DND-41 (cell line): ENCODE results near the gene SPOPL.

Experiments used
- ATAC-seq: fragments of 200-7000 bp; cut with Tn5 transposase; 3 replicates; pipeline ENCODE4 v1.9.1; 2021; ENCODE audit warnings: low read depth; ENCODE audit not compliant: insufficient read depth
- DNase-seq: peaks from one replicate; pipeline ENCODE4 v3.0.0-alpha.2; 2020
- H2AFZ ChIP-seq: 2 replicates; pipeline ENCODE4 v1.6.0; 2012; ENCODE audit warnings: low read depth, low read length
- H3K27ac ChIP-seq: 2 replicates; pipeline ENCODE4 v1.5.1; 2012; ENCODE audit warnings: low read length, inconsistent platforms
- H3K27me3 ChIP-seq: fragments of 200-600 bp; sonication (generic); 2 replicates; pipeline ENCODE4 v1.6.0; 2012; ENCODE audit warnings: low read length, mild to moderate bottlenecking, inconsistent platforms; ENCODE audit not compliant: insufficient read depth, poor library complexity
- H3K36me3 ChIP-seq: 2 replicates; pipeline ENCODE4 v1.5.1; 2012; ENCODE audit warnings: low read length, inconsistent platforms; ENCODE audit not compliant: insufficient read depth
- H3K4me1 ChIP-seq: 2 replicates; pipeline ENCODE4 v1.5.1; 2012; ENCODE audit warnings: mild to moderate bottlenecking, low read length; ENCODE audit not compliant: insufficient read depth
- H3K4me2 ChIP-seq: 2 replicates; pipeline ENCODE4 v1.6.0; 2012; ENCODE audit warnings: mild to moderate bottlenecking, moderate library complexity, low read length, inconsistent platforms; ENCODE audit not compliant: insufficient read depth
- H3K4me3 ChIP-seq, 2 experiments: fragments of 200-600 bp in 1 of 2; shearing (Covaris generic) in 1 of 2; 2 replicates each; pipeline ENCODE4 v1.5.1; 2012 to 2016; ENCODE audit warnings: inconsistent platforms in 2 of 2, low read length in 2 of 2, mild to moderate bottlenecking in 2 of 2, low read depth in 1 of 2, moderate library complexity in 1 of 2
- H3K79me2 ChIP-seq: 2 replicates; pipeline ENCODE4 v1.6.0; 2012; ENCODE audit warnings: low read length, inconsistent platforms; ENCODE audit not compliant: insufficient read depth
- H3K9ac ChIP-seq: 2 replicates; pipeline ENCODE4 v1.6.0; 2012; ENCODE audit warnings: low read depth, mild to moderate bottlenecking, inconsistent platforms, low read length, moderate library complexity
- H3K9me3 ChIP-seq: 2 replicates; pipeline ENCODE4 v1.5.1; 2012; ENCODE audit warnings: low read length, moderate library complexity, mild to moderate bottlenecking, inconsistent platforms; ENCODE audit not compliant: insufficient read depth, severe bottlenecking
- H4K20me1 ChIP-seq: 2 replicates; pipeline ENCODE4 v1.6.0; 2012; ENCODE audit warnings: low read length; ENCODE audit not compliant: insufficient read depth
- CTCF ChIP-seq: IDR thresholded peaks from 2 replicates; pipeline ENCODE4 v1.5.1; 2012; ENCODE audit warnings: borderline replicate concordance, low read length, moderate library complexity, mild to moderate bottlenecking; ENCODE audit not compliant: poor library complexity, severe bottlenecking; ENCODE audit errors: extremely low read depth
- EZH2 ChIP-seq: IDR thresholded peaks from 3 replicates; pipeline ENCODE4 v1.6.1; 2012; ENCODE audit warnings: borderline replicate concordance, low read depth, mild to moderate bottlenecking, moderate library complexity, low read length, inconsistent platforms; ENCODE audit not compliant: severe bottlenecking

SPOPL gene

GRCh38 chr2:138485019-138485418 lies 16.6 kb upstream of the SPOPL start:
- no peak for DNase-seq
- Histone ChIP-seq H3K4me1 (no peaks in the 10 kb centered on the region), H3K79me2 (no peaks in the 10 kb centered on the region), H2AFZ (no peak overlapping the region), H3K36me3 (no peaks in the 10 kb centered on the region), H4K20me1 (no peaks in the 10 kb centered on the region), H3K4me3 (no peak overlapping the region), H3K27me3 (no peaks in the 10 kb centered on the region), H3K9me3 (no peaks in the 10 kb centered on the region), H3K27ac (no peak overlapping the region), H3K4me2 (no peak overlapping the region), H3K9ac (no peak overlapping the region)
- ATAC-seq, result no peak
- TF ChIP-seq CTCF (no peak), EZH2 (no peak)

- H3K79me2 ChIP-seq, result no peaks in the 10 kb centered on the region
- H3K36me3 ChIP-seq, result no peaks in the 10 kb centered on the region
- H4K20me1 ChIP-seq, result no peaks in the 10 kb centered on the region
- no peak overlapping the region for H3K4me2 ChIP-seq
- no peak overlapping the region for H2AFZ ChIP-seq
- no peak for TF ChIP-seq CTCF
- TF ChIP-seq EZH2, result no peak
- no peak overlapping the region for H3K27ac ChIP-seq
- no peaks in the 10 kb centered on the region for H3K4me1 ChIP-seq
- no peak overlapping the region for H3K4me3 ChIP-seq
- H3K9ac ChIP-seq, result no peak overlapping the region
- H3K27me3 ChIP-seq, result no peaks in the 10 kb centered on the region
- ATAC-seq (no peak), DNase-seq (no peak)
- H3K9me3 ChIP-seq, result no peaks in the 10 kb centered on the region
Measured at GRCh38 chr2:138486363-138487198, 15.0 kb upstream of the SPOPL start.

- TF ChIP-seq EZH2 (no peak), CTCF (no peak)
- Histone ChIP-seq H3K9ac (no peak overlapping the region), H3K4me1 (no peaks in the 10 kb centered on the region), H4K20me1 (no peaks in the 10 kb centered on the region), H3K36me3 (no peaks in the 10 kb centered on the region), H2AFZ (no peak overlapping the region), H3K79me2 (no peaks in the 10 kb centered on the region), H3K4me2 (no peak overlapping the region), H3K4me3 (no peak overlapping the region), H3K9me3 (no peaks in the 10 kb centered on the region), H3K27me3 (no peaks in the 10 kb centered on the region), H3K27ac (no peak overlapping the region)
- DNase-seq, result no peak
- no peak for ATAC-seq
Measured at GRCh38 chr2:138490673-138491494, 10.7 kb upstream of the SPOPL start.
